ENCODE measurements around the gene AMBN. TPM values are rescaled to one million over a fixed set of nuclear protein-coding genes. Genes with fewer than 3 reads are reported as not detected.

The AMBN gene
- polyA plus RNA-seq, 3 donors, result not detected

DNA sequence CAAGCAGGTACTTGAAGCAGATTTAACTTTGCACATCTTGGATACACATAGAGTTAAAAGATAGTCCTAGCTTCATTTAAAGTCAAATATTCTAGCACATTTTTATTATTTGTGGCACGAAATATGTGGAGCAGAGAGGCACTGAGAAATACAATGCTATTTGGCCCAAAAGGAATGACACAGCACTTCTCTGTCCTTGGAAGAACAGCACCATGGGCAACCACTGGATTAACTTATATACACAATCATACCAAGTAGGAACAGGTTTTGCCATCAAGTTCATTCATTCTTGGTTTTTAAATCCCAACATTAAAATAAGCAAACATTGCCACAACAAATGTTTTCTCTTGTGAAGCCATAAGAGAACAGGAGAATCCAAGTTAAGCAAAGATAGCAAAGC, 35.6 kb downstream of the AMBN start:
- Histone ChIP-seq H3K9ac (ENCODE audit: insufficient read depth, low read length, poor library complexity, severe bottlenecking) (no peak overlapping the region), H3K36me3 (replicated peaks in 1 of 2; ENCODE audit: control insufficient read depth in 1 of 2, insufficient read depth in 2 of 2, low read length in 2 of 2) (no peaks in the 10 kb centered on the region), H2AFZ (ENCODE audit: insufficient read depth, low read depth, low read length, poor library complexity, severe bottlenecking) (no peak overlapping the region), H4K20me1 (ENCODE audit: insufficient read depth, low read length) (no peaks in the 10 kb centered on the region), H3K27ac (ENCODE audit: low read depth in 1 of 2, low read length in 2 of 2) (no peak overlapping the region), H3K9me3 (replicated peaks in 1 of 2; ENCODE audit: control insufficient read depth in 1 of 2, insufficient read depth in 1 of 2, low read length in 2 of 2) (no peaks in the 10 kb centered on the region), H3K27me3 (ENCODE audit: control insufficient read depth in 2 of 2, insufficient read depth in 2 of 2, low read length in 2 of 2) (no peaks in the 10 kb centered on the region), H3K4me1 (ENCODE audit: control insufficient read depth in 1 of 2, insufficient read depth in 2 of 2, low read length in 2 of 2) (no peaks in the 10 kb centered on the region), H3K79me2 (ENCODE audit: insufficient read depth, low read length) (no peaks in the 10 kb centered on the region), H3K4me2 (replicated peaks; ENCODE audit: extremely low read depth, low read length, poor library complexity, severe bottlenecking) (no peak overlapping the region), H3K4me3 (replicated peaks in 1 of 3; ENCODE audit: low read depth in 2 of 3, low read length in 3 of 3) (no peak overlapping the region)
- Mint-ChIP-seq H3K27ac (no peak overlapping the region), H3K4me1 (no peaks in the 10 kb centered on the region), H3K27me3 (ENCODE audit: low read depth in 3 of 3) (peaks cover 0 to 3% (median 0%) of the 10 kb centered on the region in 3 donors), H3K36me3 (no peaks in the 10 kb centered on the region), H3K4me3 (no peak overlapping the region), H3K9me3 (no peaks in the 10 kb centered on the region)
- no peak for DNase-seq
- TF ChIP-seq, protein P1, sequence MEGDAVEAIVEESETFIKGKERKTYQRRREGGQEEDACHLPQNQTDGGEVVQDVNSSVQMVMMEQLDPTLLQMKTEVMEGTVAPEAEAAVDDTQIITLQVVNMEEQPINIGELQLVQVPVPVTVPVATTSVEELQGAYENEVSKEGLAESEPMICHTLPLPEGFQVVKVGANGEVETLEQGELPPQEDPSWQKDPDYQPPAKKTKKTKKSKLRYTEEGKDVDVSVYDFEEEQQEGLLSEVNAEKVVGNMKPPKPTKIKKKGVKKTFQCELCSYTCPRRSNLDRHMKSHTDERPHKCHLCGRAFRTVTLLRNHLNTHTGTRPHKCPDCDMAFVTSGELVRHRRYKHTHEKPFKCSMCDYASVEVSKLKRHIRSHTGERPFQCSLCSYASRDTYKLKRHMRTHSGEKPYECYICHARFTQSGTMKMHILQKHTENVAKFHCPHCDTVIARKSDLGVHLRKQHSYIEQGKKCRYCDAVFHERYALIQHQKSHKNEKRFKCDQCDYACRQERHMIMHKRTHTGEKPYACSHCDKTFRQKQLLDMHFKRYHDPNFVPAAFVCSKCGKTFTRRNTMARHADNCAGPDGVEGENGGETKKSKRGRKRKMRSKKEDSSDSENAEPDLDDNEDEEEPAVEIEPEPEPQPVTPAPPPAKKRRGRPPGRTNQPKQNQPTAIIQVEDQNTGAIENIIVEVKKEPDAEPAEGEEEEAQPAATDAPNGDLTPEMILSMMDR (IDR thresholded peaks at IDR 0.05), result no peak
- no CpG with 5 or more reads among the region's 1 CpG for WGBS (ENCODE audit: insufficient coverage)
- intact Hi-C loops (cut with micrococcal nuclease), result no loop called here

DNA sequence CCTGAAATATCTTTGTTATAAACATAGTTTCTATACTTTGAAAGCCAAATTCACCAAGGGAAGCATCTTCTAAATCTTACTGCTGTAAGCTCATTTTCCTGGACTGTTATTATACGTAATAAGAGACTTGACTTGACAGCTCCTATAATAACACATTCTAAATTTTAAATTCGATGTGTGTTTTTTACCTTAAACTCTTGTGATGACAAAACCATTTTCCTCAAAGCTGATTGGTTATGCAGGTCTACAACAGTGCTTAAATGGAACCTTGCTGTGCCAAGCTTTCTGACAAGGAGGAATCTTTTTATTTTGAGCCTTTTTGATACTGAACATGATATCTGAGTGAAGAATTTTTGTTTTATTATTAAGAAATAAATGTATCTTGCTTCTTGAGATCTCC, 36.4 kb downstream of the AMBN start, which contains the start of gene ENAM:
ENAM (plus strand) TSS at position 301 of the 400 bp plus-strand sequence. CDS start 757 bp downstream, outside the sequence.
- H3K27ac ChIP-seq (ENCODE audit: low read depth in 1 of 2, low read length in 2 of 2), result no peak within 1 kb of the TSS
- H3K4me3 ChIP-seq (replicated peaks in 1 of 3; ENCODE audit: low read depth in 2 of 3, low read length in 3 of 3), result no peak within 1 kb of the TSS
- Mint-ChIP-seq H3K4me3 (no peak within 1 kb of the TSS), H3K9me3 (no peaks in the 10 kb centered on the region), H3K27me3 (ENCODE audit: low read depth in 3 of 3) (peaks cover 0 to 3% (median 0%) of the 10 kb centered on the region in 3 donors), H3K36me3 (no peaks in the 10 kb centered on the region), H3K4me1 (no peaks in the 10 kb centered on the region), H3K27ac (no peak within 1 kb of the TSS)
- no peaks in the 10 kb centered on the region for H4K20me1 ChIP-seq (ENCODE audit: insufficient read depth, low read length)
- no peaks in the 10 kb centered on the region for H3K4me1 ChIP-seq (ENCODE audit: control insufficient read depth in 1 of 2, insufficient read depth in 2 of 2, low read length in 2 of 2)
- no peaks in the 10 kb centered on the region for H3K79me2 ChIP-seq (ENCODE audit: insufficient read depth, low read length)
- H3K9ac ChIP-seq (ENCODE audit: insufficient read depth, low read length, poor library complexity, severe bottlenecking), result no peak within 1 kb of the TSS
- TF ChIP-seq, protein P1 (IDR thresholded peaks at IDR 0.05), result no peak
- H2AFZ ChIP-seq (ENCODE audit: insufficient read depth, low read depth, low read length, poor library complexity, severe bottlenecking), result no peak within 1 kb of the TSS
- H3K36me3 ChIP-seq (replicated peaks in 1 of 2; ENCODE audit: control insufficient read depth in 1 of 2, insufficient read depth in 2 of 2, low read length in 2 of 2), result no peaks in the 10 kb centered on the region
- H3K27me3 ChIP-seq (ENCODE audit: control insufficient read depth in 2 of 2, insufficient read depth in 2 of 2, low read length in 2 of 2), result no peaks in the 10 kb centered on the region
- intact Hi-C loops (cut with micrococcal nuclease), result no loop called here
- 100% methylated on average over 2 of the region's 2 CpGs for WGBS (ENCODE audit: insufficient coverage)
- H3K4me2 ChIP-seq (replicated peaks; ENCODE audit: extremely low read depth, low read length, poor library complexity, severe bottlenecking), result no peak within 1 kb of the TSS
- no peaks in the 10 kb centered on the region for H3K9me3 ChIP-seq (replicated peaks in 1 of 2; ENCODE audit: control insufficient read depth in 1 of 2, insufficient read depth in 1 of 2, low read length in 2 of 2)
- DNase-seq, result no peak

Measured in CD14-positive monocyte (primary cell).